ENCODE data around the gene TMEM183A. TPM values are rescaled to one million over a fixed set of nuclear protein-coding genes. Genes with fewer than 3 reads are reported as not detected.
A peak's percentile ranks its signal among the peaks of the same experiment; 100 is the strongest.

Gene TMEM183A
- total RNA-seq, 4 donors from 2014 or later, result 28.7 to 41.4 (median 30.6) TPM

- peaks cover 0 to 8% (median 3%) of the 10 kb centered on the region in 3 donors for H3K27me3 ChIP-seq
- intact Hi-C loops (cut with DNase I; ENCODE audit: low total_unique reads), result no loop called here
- H3K27ac ChIP-seq, result no peak overlapping the region
- H3K36me3 ChIP-seq, result no peaks in the 10 kb centered on the region
- ATAC-seq (no peak), DNase-seq (no peak)
- H3K4me1 ChIP-seq, result no peaks in the 10 kb centered on the region
- no peak overlapping the region for H3K4me3 ChIP-seq
- H3K9me3 ChIP-seq, result no peaks in the 10 kb centered on the region
- TF ChIP-seq POLR2A (IDR thresholded peaks at IDR 0.05) (no peak), CTCF (IDR thresholded peaks at IDR 0.05 in 4 of 5, conservative IDR thresholded peaks at IDR 0.05 in 1 of 5) (no peak)
- in situ Hi-C loops (cut with MboI; ENCODE audit: low sequenced_read_pairs in 4 of 4), result loop anchor here in 3 of 4 donors (10.0 to 25.0 kb wide), 3 partner anchors 56 to 246 kb away; no protein-coding TSS in a partner anchor
Measured at GRCh38 chr1:202991112-202991511, 16.1 kb upstream of the TMEM183A start.

DNA sequence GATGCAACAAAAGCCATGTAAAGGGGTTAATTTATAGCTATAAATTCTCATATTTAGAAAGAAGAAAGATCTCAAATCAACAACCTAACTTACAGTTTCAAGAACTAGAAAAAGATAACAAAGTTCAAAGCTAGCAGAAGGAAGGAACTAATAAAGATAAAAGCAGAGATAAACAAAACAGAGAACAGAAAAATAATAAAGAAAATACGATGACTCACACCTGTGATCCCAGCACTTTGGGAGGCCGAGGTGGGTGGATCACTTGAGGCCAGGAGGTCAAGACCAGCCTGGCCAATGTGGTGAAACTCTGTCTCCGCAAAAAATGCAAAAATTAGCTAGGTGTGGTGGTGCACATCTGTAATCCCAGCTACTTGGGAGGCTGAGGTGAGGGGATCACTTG, 12.4 kb upstream of the TMEM183A start:
- H3K4me3 ChIP-seq, result no peak overlapping the region
- in situ Hi-C loops (cut with MboI; ENCODE audit: low sequenced_read_pairs in 4 of 4) (loop anchor here (5.0 to 25.0 kb wide), 4 partner anchors 60 to 250 kb away; partner anchors contain the start of gene KLHL12 (in 3 of the 4)), intact Hi-C loops (cut with DNase I; ENCODE audit: low total_unique reads) (no loop called here)
- ATAC-seq, result no peak
- H3K36me3 ChIP-seq, result no peaks in the 10 kb centered on the region
- peaks cover 3 to 8% (median 4%) of the 10 kb centered on the region in 3 donors for H3K27me3 ChIP-seq
- no peaks in the 10 kb centered on the region for H3K4me1 ChIP-seq
- DNase-seq, result no peak
- TF ChIP-seq CTCF (IDR thresholded peaks at IDR 0.05 in 4 of 5, conservative IDR thresholded peaks at IDR 0.05 in 1 of 5), result no peak
- no peak for TF ChIP-seq POLR2A (IDR thresholded peaks at IDR 0.05)
- H3K9me3 ChIP-seq, result no peaks in the 10 kb centered on the region
- H3K27ac ChIP-seq, result no peak overlapping the region

DNA sequence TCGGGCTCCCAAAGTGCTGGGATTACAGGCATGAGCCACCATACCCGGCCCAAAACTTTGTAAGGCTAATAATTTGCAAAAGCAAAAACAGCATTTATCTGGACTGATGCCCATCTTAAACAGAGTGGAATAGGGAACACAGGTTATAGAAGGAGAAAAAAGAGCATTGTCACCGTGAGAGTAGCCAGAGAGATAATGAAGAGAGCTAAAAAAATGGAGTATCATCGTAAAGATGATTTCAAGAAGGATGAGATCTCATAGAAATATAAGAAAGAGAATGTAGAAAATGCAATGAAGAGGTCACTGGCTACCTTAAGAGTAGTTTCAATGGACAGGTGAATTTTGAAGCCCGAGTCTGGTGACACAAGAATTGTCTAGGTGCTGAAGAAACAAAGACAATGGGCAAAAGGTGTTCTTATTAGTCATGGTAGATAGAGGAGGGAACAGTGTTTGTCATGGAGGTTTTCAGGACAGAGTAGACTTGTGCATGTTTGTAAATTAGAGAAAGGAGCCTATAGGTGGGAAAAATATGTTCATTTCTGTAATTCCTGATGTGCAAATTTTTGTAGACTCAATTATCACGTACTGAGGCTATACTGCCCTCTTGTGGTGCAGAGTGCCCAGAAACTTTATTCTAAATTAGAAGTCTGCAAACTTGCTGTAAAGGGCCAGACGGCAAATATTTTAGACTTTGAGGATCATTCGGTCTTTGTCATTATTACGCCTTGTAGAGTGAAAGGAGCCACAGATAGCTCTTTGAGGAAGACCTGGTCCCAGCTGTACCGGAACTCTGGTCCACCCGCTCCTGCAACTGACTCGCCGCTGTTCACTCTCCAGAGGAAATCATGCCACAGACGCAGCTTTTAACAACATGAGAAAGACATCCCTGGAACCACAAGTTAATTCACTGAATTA, 8.1 kb upstream of the TMEM183A start:
- ATAC-seq (peak in 1 of 2 donors; percentile 27), DNase-seq (peak; percentile 22 to 31)
- H3K27me3 ChIP-seq, result peaks cover 3 to 8% (median 4%) of the 10 kb centered on the region in 3 donors
- no peaks in the 10 kb centered on the region for H3K9me3 ChIP-seq
- intact Hi-C loops (cut with DNase I; ENCODE audit: low total_unique reads) (loop anchor here (1.0 kb wide), 2 partner anchors 31 to 73 kb away; no protein-coding TSS in a partner anchor), in situ Hi-C loops (cut with MboI; ENCODE audit: low sequenced_read_pairs in 4 of 4) (loop anchor here (5.0 to 25.0 kb wide), 4 partner anchors 64 to 254 kb away; partner anchors contain the start of gene KLHL12 (in 3 of the 4))
- no peak overlapping the region for H3K27ac ChIP-seq
- no peaks in the 10 kb centered on the region for H3K36me3 ChIP-seq
- no peaks in the 10 kb centered on the region for H3K4me1 ChIP-seq
- TF ChIP-seq POLR2A (IDR thresholded peaks at IDR 0.05) (no peak), CTCF (IDR thresholded peaks at IDR 0.05 in 4 of 5, conservative IDR thresholded peaks at IDR 0.05 in 1 of 5) (peak; percentile 74 to 86 (median 81))
- H3K4me3 ChIP-seq, result no peak overlapping the region

DNA sequence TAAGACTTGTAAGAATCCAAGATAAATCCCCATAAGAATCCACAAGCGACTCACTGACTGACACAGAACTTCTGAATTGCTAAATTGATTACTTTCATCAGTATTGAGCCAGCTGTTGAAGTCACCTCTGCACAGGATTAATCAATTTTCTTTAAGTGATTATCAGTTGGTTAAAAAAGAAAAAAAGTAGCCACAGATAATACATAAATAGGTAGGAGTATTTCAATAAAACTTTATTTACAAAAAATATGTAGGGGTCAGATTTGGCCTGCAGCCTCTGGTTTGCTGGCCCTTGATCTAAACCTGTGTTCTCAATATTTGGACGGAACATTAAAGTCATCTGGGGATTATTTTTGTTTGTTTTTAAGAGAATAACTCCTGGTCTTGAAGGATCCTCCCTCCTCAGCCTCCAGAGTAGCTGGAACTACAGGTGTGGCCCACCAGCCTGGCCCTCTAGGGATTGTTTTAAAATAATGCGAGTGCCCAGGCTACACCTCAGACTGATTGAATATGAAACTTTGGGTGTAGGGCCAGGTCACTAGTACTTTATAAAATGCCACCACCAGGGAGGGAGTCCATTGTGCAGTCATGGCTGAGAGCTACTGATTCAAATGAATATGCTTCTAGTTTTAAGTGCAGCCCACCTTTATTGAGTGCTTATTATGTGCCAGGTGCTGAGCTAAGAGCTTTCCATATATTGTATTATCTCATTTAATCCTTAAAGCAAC, 6.8 kb upstream of the TMEM183A start:
- Histone ChIP-seq H3K27ac (no peak overlapping the region), H3K4me3 (no peak overlapping the region), H3K4me1 (no peaks in the 10 kb centered on the region), H3K9me3 (no peaks in the 10 kb centered on the region), H3K36me3 (no peaks in the 10 kb centered on the region), H3K27me3 (peaks cover 0 to 7% (median 4%) of the 10 kb centered on the region in 3 donors)
- intact Hi-C loops (cut with DNase I; ENCODE audit: low total_unique reads) (no loop called here), in situ Hi-C loops (cut with MboI; ENCODE audit: low sequenced_read_pairs in 4 of 4) (no loop called here)
- ATAC-seq (no peak), DNase-seq (no peak)
- TF ChIP-seq CTCF (IDR thresholded peaks at IDR 0.05 in 4 of 5, conservative IDR thresholded peaks at IDR 0.05 in 1 of 5), result no peak
- no peak for TF ChIP-seq POLR2A (IDR thresholded peaks at IDR 0.05)
